Jurkat, Clone E6-1 (cell line): Measurements from ENCODE around the gene FRMD4B.

Experiments used
- DNase-seq: peaks from one replicate; pipeline ENCODE4 v3.0.0-alpha.2; 2011; ENCODE audit warnings: low read depth, low spot score
- H3K4me3 ChIP-seq: 2 replicates; pipeline ENCODE4 v1.5.1; 2011; ENCODE audit warnings: mild to moderate bottlenecking, low read length, control low read depth, moderate library complexity

FRMD4B gene

DNA sequence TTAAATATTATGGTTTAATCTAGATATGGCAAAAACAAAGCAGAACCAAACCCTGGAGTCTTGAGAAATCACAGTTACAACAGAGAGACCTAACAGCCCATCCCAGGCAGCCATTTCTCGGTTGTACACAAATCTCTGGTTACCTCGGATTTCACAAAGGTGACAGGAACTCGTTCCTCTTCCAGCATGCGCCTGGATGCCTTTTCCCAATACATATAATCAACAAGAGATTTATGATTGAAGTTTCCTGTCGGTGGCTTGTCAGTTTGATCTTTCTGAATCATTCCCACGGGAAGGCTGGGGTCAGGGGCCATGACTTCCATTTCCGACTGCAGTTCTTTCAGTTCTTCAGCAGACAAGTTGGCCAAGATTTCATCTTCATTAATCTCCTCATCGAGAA, 263.9 kb downstream of the FRMD4B start:
- DNase-seq, result no peak

DNA sequence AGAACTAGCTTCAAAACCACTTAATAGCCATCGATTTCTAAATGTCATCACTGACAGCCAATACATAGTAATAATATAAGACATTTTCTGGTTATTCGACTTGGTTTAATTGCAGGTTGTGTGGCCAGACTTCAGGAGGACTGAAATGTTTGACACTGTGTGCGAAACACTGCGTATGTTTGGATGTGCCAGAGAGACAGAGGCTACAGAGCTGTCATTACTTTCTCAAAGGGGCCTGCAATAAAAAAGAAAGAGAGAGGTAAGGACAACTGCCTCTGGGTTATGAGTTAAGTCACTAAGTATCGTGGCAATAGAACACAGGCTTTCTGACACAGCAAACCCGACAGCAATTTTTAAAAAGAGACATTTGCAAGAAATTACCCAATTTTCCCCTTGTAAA, 264.4 kb downstream of the FRMD4B start:
- DNase-seq, result no peak
- H3K4me3 ChIP-seq, result no peak overlapping the region

More for the DNA sequence above, 263.9 kb downstream of the FRMD4B start:
- no peak overlapping the region for H3K4me3 ChIP-seq

DNA sequence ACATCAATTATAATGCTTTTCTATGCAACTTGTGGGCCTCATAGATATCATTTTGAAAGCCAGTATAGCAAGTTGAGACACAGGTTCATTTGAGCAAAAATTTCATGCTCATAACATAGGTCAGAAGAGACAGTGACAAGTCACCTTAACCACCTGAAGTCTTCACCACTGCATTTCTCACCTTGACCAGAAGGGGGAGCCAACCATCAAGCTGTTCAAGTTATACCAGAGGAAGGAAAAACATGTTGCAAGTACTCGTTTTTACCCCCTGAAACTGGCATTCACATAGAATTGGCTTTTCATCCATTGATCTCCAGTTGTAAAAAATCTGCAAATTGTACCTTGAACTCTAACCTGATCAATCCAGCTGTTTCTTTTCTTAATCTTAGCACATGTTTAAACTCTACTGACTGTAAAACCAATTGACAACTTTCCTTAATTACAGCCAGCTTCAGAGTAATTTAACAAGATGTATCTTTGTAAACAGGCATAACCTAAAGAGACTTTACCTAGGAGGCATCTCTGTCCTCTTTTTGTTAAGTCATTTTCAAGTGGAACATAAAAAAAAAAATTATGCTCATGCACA, 264.9 kb downstream of the FRMD4B start:
- peak; percentile 88 for DNase-seq
- H3K4me3 ChIP-seq, result no peak overlapping the region
